GM21360 (cell line): Measurements from ENCODE around the gene TNFRSF1B.

Experiments
- ATAC-seq: cut with Tn5 transposase; IDR thresholded peaks from one replicate; pipeline ENCODE4 v1.9.1; 2021; ENCODE audit warnings: mild to moderate bottlenecking, moderate library complexity; ENCODE audit not compliant: unreplicated experiment

TNFRSF1B gene

DNA sequence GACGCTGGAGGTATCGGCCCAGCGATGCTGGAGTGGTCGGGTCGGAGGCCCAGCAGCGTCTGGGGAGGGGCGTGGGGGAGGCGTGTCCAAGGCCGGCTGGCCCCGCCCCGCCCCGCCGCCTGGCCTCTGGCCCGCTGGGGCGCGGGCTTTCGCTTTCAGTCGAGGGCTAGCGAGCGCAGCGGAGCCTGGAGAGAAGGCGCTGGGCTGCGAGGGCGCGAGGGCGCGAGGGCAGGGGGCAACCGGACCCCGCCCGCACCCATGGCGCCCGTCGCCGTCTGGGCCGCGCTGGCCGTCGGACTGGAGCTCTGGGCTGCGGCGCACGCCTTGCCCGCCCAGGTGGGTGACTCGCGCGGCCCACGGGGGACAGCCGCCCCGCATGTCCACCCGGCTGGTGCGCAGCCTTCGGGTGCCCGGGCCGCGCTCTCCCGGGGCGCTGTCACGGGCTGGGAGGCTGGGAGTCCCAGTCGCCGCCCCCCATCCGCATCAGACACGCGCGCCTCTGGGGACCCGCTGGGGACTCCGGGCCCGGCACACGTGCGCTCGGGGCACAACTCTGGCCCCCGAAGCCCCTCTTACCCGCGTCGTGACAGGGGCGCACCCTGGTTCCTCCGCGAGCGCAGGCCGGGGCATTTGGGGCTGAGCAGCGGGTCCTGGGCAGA lies at the start of gene TNFRSF1B:
TNFRSF1B (plus strand) TSS at position 158 of the 659 bp plus-strand sequence; CDS start at position 259, 101 bp downstream.
- peak; percentile 46 for ATAC-seq

DNA sequence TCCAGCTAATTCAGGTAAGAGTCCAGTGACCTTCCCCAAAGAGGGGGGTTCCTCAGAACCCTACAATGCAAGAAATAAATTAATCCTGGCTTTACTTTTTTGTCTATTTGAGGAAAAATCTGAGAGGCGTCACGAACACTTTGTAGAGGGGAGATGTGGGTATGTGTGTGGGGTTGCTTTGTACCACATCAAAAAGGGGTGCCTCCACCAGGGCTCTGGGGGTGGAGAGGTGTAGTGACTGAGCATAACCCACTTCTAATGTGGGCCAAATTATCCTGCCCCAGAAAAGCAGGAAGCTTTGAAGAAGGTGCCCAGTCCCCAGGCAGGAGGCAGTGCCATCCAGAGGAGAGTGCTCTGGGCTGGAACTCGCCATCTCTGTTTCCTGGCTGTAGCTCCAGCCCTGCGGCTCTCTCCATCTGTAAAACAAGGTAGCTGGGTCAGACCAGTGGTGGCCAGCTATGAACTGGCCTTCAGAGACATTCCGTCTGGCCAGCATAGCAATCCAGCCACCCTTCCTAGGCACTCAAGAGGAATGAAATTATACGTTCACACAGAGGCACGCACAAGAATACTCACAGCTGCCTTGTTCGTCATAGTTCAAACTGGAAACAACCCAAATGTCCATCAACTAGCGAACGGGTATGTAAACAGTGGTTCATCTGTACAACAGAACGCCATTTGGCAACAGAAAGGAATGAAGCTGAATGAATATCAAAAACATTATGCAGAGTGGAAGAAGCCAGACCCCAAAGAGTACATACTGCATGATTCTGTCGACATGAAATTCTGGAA lies 45.4 kb upstream of the TNFRSF1B start:
- no peak for ATAC-seq

DNA sequence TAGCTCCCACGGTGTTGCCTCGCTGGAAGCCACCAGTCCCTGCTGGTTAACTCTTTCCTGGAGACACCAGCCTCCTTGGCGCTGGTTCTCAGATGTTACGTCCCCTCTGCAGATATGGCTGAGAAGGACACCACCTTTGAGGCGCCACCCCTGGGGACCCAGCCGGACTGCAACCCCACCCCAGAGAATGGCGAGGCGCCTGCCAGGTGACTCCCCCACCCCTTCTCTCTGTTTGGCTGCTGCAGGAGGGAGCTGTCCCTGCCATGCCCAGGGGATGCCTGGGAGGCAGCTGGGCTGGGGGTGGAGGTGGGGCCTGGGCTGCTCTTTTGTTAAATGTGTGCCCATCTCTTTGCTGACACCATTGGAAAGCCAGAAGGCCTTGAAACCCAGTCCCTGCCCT lies 43.6 kb upstream of the TNFRSF1B start:
- no peak for ATAC-seq

DNA sequence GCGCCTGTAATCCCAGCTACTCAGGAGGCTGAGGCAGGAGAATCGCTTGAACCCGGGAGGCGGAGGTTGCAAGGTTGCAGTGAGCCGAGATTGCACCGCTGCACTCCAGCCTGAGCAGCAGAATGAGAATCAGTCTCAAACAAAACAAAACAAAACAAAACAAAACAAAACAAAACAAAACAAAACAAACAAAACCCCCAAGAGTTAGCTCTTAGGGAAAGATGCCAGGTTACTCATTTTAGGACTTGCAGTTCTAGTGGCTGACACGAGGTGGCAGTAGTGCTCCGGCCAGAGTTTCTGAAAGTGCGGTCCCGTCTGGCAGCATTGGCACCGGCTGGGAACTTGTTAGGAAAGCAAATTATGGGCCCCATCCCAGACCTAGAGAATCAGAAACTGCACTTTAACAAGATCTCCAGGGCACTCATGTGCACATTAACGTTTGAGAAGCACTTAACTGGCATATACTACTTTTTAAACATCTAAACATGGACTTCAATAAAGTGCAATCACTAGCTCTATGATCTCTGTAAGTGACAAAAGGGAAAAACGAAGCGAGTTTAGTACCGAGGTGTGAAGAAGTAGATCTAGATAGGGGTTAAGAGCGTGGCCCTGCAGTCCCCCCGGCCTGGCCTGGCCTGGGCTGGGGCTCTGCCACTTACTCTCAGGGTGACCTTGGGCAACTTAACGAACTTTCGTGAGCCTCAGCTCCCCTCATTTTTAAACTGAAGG lies 41.9 kb upstream of the TNFRSF1B start:
- no peak for ATAC-seq

DNA sequence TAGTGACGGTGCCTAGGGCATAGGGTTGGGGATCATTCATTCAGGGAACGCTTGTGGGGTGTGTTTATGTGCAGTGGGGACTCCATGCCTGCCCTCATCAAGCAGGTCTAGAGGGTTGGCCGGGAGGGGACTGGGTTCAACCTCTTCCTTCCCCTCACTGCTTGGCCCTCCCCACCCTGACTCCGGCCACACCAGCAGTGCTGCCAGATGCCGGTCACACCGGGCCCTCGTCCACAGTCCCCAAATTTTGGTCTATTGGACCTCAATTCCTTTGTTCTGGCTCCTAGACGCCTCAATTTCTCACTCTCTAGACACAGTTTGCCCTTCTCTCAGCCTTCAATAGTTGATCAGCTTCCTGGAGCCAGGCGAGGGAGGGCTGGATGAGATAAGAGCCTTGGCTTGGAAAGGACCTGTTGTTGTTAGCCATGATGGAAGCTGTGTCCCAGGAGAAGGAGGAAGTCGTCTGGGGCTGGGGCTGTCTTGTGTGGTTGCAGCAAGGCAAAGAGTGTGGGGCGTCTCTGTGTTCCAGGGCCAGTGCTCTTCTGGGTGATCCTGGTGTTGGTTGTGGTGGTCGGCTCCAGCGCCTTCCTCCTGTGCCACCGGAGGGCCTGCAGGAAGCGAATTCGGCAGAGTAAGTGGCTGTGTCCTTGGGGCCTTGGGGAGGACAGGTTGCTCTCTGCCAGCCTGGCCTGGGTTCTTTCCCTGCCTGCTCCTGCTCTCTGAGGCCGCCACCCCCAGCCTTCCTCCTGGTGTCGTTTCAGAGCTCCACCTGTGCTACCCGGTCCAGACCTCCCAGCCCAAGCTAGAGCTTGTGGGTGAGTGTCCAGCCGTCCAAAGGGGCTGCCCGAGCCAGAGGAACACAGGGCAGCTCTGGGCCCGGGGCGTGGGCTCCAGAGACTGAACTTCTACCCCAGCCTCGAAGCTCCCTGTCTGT lies 41.1 kb upstream of the TNFRSF1B start:
- no peak for ATAC-seq

DNA sequence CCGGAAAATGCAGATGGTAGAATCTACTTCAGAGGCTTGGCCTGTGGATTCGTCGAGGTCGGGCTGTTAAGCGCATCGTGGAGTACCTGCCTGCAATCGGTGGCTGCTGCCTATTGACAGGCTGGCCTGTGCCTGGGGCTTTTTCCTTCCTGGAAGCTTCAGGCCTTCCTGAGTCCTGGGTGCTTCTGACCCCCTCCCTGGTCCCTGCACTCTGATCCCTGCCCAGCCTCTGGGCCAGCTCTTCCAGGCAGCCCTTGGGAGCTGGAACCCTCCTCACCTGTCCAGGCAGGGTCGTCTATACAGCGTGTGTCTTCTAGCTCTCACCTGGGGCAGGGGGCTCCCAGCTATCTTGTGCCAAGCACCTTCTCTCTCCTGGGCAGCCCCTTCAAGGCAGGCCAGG lies 40.0 kb upstream of the TNFRSF1B start:
- no peak for ATAC-seq

DNA sequence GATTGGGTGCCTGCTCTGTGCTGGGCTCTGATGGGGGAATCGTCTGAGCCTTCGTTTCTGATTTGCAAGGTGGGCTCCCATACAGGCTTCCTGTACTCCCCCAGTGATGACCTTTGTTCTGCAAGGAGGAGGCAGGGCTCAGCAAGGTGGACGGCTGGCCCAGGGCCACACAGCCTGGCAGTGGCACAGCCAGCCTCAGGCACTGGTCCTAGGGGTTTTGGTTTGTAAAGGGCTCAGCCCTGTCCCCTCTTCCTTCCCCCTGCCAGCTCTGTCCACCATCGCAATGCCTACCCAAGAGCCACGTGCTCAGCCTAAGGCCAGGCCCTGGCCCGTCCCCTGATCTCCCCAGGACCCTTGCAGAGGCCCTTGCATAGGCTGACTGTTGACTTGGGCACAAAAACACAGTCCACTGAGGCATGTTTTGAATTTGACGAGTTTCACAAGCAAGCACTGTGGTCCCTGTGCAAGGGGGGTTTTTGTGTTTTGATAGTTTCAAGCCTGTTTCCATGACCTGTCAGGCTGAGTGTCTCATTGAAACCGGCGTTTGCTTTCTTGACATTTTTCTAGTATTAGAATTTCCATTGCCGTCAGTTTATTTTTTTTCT lies 39.5 kb upstream of the TNFRSF1B start:
- no peak for ATAC-seq

DNA sequence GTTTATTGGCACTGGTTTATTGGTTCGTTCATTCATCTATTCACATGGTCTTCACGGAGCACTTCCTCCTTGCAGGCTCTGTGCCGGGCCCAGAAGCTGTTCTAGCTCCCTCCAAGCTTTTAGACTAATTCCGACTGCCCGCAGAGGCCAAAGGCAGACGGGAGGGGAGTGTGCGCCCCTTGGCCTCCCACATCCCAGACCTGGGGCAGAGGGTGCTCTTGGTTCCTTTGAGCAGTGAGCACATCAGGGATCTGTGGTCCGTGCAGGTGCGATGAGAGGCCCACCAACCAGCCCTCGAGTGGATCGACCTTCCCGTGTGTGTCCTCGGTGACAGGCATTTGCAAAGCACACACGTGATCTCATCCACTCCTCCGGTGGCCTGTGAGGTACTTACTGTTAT lies 38.7 kb upstream of the TNFRSF1B start:
- ATAC-seq: no peak

DNA sequence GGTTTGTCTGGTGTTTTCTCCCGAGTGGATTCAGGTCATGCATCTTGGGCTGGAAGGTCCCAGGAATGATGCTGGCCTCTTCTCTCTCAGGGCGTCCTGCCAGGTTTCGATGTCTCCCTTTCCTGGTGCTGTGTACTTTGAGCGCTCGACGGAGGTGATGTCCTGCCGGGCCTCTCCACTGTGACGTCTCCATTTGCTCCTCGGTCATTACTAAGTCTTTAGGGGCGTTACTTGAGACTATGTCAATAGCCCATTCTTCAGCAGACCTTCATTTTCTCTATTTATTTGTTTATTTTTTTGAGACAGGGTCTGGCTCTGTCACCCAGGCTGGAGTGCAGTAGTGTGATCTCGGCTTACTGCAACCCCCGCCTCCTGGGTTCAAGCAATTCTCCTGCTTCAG lies 37.2 kb upstream of the TNFRSF1B start:
- ATAC-seq: no peak

DNA sequence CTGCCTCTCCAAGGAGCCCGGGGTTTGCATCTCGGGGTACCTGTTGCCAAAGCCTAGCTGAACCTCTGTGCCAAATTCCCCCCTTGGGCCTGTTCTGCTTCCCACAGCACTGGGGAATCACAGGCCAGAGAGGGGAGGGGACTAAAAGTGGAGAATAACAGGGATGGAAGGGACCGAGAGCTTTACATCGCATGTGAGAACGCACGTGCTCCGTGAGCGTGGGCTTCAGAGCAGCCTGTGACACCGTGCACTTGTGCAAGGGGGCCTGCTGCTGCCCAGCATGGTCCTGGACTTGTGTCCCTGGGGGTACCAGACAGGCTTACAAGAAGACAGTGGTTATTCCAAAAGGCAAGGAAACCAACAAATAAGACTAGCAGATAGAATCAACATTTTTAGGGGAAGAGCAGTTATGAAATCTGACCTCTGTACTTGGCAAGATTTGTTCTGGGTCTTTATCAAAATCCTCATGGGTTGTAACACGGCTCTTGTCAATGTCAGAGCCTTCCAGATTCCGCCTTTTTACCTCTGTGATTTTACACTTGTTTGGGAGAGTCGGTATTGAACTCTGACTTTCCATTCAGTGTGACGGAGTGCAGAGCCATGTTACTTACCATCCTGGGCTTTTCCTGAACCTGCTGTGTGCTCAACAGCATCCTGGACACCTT lies 36.2 kb upstream of the TNFRSF1B start:
- ATAC-seq: no peak

DNA sequence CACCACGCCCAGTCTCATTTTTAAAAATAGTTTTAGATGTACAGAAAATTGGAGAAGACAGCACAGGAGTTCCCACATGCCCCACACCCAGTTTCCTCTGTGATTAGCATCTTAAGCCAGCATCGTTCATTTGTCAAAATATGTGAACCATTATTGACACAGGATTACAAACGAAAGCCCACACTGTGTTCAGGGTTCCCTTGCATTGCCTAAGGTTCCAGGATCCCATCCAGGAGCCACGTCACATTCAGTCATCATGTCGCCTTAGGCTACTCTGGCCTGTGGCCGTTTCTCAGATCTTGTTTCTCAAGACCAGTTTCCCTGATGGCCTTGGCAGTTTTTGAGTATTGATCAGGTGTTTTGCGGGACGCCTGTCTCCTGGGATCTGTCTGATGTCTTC lies 34.7 kb upstream of the TNFRSF1B start:
- ATAC-seq: no peak

DNA sequence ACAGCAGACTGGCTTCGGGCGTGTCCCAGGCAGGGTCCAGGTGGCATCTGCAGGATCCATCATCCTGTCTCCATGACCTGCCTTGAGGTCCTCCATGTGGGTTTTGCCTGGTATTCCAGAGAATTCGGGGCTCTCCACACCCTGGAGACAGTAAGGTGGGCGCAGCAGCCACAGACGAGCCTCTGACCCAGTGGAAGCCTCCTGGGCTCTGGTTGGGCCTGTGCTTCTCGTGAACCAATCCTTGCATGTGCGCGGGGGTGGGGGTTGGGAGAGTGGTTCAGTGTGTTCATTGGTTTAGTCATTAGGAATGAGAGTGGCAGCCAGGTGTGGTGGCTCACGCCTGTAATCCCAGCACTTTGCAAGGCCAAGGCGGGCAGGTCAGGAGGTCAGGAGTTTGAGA lies 32.1 kb upstream of the TNFRSF1B start:
- no peak for ATAC-seq

DNA sequence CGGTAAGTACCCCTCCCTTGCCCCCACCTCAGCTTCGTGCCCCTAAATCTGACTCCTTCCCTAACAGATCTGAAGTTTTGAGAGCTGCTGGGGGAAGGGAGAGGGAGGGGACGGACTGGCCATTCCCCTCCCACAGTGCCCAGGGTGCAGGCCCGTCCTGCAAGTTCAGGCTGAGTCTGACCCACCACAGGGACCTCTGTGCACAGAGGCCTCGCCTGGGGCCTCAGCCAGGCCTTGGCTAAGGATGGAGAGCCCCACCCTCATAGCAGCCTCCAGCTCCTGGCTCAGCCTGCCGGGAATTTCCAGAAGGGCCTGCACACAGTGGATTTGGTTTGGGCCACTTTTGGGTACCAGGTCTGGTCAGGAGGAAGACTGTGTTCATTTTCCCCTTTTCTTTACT lies 31.2 kb upstream of the TNFRSF1B start:
- ATAC-seq: no peak

DNA sequence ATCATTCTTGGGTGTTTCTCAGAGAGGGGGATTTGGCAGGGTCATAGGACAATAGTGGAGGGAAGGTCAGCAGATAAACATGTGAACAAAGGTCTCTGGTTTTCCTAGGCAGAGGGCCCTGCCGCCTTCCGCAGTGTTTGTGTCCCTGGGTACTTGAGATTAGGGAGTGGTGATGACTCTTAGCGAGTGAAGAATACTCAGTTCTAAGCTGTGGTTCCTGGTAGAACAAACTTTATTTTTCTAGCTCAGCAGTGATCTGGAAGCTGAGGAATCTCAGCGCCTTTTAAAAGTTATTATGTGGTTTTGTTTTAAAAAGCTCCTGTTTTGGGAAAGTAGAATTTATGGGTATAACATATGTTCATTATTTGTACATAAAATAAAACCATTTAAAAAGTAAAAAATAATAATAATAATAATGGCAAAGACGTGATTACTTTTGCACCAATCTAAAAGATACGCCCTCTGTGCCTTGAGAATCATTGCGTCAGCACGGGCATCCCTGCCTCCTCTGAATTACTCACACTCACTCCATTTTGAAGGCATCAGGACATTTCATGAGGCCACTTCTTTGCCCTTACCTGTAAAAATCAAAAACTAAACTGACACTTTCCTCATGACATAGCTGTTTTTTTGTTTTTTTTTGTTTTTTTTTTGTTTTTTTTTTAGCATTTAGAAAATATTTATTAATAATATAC lies 29.7 kb upstream of the TNFRSF1B start:
- no peak for ATAC-seq

DNA sequence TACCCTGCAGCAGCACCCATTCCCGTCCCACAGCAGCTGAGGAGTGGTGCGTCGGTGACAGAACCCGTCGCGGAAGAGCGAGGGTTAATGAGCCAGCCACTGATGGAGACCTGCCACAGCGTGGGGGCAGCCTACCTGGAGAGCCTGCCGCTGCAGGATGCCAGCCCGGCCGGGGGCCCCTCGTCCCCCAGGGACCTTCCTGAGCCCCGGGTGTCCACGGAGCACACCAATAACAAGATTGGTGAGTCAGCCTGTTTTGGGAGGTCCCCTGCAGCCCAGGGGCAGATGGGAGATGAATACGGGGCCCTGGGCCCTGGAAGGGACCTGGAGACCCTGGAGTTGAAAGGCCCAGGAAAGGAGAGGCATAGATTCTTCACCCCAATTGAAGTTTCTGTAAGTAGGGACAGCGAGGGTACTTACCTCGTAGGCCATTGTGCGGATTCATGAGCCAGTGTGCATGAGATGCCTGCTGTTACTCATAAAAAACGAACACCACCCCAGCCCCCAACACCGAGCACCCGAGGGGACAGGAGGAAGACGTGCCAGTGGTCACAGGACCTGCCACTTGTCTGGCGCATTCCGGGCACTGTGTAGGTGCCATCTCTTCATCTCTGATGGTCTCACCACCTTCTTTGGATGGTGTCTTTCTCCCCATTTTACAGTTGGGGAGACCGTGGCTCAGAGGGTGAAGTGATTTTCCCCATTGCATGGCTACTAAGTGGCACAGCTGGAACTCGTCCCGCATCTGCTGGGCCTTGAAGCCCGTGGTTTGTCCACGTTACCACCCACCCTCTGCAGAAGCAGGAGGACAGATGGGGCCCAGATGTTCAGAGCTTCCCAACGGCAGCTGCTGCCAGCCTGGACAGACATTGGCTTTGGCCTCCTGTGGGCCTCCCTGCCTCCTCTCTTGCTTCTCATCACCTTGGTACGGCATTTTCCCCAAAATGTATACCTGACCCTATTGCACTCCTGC lies 28.3 kb upstream of the TNFRSF1B start:
- no peak for ATAC-seq

DNA sequence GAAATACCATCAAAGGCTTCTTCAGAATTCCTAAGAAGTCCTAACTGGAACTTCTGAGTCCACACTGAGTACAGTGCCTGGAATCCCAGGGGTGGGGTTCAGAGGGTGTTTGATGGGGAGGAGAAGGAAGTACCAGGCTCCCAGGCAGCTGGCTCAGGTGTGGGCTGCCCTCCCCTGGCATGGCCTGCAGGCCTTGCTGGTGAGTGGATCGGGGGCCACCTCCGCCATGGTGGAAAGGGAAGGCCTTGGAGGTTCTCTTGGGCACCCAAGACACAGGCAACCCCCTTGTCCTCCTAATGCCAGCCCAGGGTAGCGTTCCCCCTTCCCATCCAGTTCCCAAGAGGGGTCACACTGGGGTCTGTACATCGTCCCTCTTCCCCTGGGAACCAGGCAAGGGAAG lies 26.8 kb upstream of the TNFRSF1B start:
- ATAC-seq: no peak

DNA sequence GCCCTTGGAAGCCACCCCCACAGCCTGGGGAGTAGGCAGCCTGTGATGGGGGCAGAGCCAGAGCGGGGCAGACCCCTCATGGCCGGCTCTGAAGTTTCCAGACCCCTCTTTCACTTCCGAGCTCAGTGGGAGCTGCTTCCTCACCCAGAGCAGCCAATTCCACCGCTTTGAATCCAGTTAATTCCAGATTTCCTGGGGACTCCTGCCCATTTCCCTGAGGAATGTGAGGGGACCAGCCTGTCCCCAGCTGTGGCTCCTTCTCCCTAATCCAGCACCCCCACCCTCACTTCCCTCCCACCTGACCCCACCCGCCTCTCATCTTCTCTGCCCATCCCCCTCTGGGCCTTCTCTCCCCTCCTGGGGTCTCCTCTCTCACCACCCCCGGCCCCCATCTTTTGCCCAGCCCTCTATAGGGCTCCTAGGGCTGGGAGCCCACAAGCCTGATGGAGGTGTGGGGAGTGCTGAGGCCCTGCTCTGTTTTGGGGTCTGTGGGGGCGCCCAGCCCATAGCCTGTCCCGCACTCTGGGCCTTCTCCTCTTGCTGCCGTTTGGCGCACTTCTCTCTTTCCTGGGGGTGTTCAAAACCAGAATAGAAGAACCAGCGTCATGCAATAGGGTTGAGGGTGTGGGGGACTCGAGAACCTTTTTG lies 26.2 kb upstream of the TNFRSF1B start:
- no peak for ATAC-seq
